ENCODE data around the gene ZNF83.
A peak's percentile ranks its signal among the peaks of the same experiment; 100 is the strongest.
"Not testable (repeated sequence)": the region's sequence is repeated elsewhere in the genome, so short reads cannot be mapped to it uniquely, and the experiment has no call there.

Gene ZNF83

GRCh38 chr19:52638601-52639000 is 446 bp upstream of the ZNF83 start:
- DNase-seq = no peak

DNA sequence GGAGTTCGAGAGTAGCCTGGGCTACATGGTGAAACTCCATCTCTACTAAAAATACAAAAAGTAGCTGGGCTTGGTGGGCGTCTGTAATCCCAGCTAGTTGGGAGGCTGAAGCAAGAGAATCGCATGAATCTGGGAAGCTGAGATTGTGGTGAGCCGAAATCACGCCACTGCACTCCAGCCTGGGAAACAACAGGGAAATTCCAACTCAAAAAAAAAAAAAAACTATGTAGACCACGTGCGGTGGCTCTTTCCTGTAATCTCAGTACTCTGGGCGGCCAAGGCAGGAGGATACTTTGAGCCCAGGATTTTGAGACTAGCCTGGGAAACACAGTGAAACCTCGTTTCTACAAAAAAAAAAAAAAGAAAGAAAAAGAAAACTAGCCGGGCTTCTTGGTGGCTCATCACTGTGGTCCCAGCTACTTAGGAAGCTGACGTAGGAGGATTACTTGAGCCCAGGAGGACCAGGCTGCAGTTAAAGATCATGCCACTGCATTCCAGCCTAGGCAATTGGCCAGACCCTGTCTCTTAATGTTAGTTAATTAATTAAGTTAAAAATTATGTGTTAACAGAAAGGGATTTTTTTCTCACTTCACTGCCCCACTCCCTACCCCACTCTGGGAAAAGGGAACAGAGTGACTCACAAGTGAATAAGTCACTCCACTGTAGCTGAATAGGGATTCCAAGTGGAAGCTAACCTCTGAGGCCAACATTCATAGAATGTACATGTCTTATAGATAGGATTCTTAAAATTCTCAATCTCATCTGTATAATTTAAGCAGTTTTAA is 2.2 kb downstream of the ZNF83 start:
- no peak for DNase-seq

DNA sequence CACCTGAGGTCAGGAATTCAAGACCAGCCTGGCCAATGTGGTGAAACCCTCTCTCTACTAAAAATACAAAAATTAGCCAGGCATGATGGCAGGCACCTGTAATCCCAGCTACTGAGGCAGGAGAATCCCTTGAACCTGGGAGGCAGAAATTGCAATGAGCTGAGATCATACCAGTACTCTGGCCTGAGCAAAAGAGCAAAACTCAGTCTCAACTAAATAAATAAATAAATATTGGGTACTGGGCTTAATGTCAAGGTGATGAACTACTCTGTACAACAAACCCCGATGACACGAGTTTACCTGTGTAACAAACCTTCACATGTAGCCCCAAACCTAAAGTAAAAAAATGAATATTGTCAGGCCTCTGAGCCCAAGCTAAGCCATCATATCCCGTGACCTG is 10.7 kb downstream of the ZNF83 start:
- DNase-seq = not testable (repeated sequence)

DNA sequence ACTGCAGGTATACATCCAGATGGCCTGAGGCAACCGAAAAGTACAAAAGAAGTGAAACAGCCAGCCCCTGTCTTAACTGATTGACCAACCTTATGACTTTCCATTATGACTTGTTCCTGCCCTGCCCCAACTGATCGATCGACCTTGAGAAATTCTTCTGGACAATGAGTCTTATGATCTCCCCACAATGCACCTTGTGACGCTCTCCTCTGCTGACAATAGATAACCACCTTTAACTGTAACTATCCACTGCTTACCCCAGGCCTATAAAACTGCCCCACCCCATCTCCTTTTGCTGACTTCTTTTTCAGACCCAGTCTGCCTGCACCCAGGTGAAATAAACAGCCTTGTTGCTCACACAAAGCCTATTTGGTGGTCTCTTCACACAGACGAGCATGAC is 11.2 kb downstream of the ZNF83 start:
- DNase-seq = no peak

DNA sequence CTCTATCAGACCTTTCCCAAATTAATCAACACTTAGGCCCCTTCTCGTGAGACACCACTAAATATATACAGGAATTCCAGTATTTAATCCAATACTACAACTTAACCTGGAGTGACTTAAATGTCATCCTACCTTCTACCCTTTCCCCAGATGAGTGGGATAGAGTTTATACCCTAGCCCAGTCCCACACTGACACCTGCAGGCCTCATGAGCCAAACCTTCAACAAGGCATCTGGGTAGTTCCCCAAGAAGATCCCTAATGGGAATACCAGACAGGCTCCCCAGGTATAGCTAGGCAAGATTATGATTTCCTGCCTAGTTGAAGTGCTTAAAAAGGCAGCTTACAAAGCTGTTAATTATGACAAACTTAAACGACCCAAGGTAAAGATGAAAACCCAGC is 15.9 kb downstream of the ZNF83 start:
- no peak for DNase-seq

DNA sequence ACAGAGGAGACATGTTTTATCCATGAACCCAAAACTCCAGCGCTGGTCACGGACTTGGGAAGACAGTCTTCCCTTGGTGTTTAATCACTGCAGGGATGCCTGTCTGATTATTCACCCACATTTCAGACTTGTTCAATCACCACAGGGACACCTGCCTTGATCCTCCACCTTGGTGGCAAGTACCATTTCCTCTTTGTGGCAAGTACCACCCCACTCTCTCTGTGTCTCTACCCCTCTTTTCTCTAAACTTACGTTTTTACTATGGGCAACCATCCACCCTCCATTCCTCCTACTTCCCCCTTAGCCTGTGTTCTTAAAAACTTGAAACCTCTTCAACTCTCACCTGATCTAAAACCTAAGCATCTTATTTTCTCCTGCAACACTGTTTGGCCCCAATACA is 16.8 kb downstream of the ZNF83 start:
- no peak for DNase-seq

- DNase-seq = no peak
Observed at GRCh38 chr19:52613299-52613906, 24.8 kb downstream of the ZNF83 start.

- DNase-seq = no peak
Observed at GRCh38 chr19:52603558-52604207, 34.5 kb downstream of the ZNF83 start.

DNA sequence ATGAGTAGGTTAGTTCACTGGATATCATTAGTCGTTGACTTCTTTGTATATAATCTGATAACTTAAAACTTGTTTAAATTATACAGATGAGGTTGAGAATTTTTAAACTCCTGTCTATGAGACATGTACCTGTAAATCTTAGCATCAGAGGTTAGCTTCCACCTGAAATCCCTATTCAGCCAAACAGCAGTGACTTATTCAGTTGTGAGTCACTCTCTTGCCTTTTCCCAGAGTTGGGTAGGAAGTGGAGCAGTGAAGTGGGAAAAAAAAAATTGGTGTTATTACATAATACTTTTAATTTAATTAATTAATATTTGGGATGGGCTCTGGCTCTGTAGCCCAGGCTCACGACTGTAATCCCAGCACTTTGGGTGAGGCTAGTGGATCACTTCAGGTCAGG is 35.2 kb downstream of the ZNF83 start:
- no peak for DNase-seq

- DNase-seq = not testable (repeated sequence)
Observed at GRCh38 chr19:52601974-52602366, 36.2 kb downstream of the ZNF83 start.

- peak; percentile 89 for DNase-seq
Observed at GRCh38 chr19:52601025-52601973, 36.9 kb downstream of the ZNF83 start.

DNA sequence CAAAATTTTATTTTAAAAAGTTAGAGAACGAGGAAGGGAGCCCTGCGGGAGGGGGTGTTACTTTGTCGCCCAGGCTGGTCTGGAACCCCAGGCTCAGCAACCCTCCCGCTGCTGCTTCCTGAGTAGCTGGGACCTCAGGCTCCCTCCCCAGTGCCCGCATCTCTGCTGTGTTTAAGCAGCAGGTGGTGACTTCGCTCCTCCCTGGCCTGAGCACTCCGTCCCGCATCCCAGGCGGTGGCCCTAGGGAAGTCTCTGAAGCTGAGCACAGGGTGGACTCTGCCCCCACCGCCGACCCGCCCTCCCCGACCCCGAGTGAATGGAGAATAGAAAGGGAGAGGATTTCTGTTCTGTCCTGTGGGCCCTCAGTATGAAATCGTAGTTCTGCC is 37.5 kb downstream of the ZNF83 start:
- DNase-seq = no peak

DNA sequence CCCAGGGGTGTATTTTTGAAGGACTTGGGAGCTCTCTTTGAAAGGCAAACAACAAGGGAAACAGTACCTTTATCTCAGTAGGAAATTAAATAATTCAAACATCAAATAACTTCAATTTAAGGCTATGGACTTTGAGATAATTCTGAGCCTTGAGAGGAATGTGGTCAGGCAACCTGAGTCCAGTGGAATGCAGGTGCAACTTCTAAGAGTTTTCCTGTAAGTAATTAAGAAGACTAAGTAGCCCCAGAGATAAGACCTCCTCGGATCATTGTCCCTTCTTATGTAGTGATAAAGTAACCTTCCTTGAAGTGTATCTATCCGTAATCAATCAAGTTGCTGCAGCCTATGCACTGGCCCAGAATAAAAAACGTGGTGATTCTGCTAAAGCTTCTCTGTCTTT is 38.9 kb downstream of the ZNF83 start:
- DNase-seq = no peak

DNA sequence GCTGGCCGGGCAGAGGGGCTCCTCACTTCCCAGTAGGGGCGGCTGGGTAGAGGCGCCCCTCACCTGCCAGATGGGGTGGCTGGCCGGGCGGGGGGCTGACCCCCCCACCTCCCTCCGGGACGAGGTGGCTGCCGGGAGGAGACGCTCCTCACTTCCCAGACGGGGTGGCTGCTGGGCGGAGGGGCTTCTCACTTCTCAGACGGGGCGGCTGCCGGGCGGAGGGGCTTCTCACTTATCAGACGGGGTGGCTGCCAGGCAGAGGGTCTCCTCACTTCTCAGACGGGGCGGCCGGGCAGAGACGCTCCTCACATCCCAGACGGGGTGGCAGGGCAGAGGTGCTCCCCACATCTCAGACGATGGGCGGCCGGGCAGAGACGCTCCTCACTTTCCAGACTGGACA is 44.7 kb downstream of the ZNF83 start:
- not testable (repeated sequence) for DNase-seq

GRCh38 chr19:52592301-52592700 is 45.9 kb downstream of the ZNF83 start:
- DNase-seq = no peak

DNA sequence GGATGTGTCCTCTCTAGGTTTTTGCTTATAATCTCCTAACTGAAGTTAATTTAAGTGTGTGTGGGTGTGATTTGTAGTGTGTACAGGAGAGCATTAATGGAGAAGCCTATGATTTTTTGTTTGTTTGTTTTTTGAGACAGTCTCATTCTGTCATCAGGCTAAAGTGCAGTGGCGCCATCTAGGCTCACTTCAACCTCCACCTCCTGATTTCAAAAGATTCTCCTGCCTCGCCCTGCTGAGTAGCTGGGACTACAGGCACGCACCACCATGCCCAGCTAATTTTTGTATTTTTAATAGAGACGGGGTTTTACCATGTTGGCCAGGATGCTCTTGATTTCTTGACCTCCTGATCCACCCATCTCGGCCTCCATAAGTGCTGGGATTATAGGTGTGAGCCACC is 47.4 kb downstream of the ZNF83 start:
- DNase-seq = no peak

GRCh38 chr19:52585604-52586003 is 52.6 kb downstream of the ZNF83 start:
- DNase-seq = no peak

DNA sequence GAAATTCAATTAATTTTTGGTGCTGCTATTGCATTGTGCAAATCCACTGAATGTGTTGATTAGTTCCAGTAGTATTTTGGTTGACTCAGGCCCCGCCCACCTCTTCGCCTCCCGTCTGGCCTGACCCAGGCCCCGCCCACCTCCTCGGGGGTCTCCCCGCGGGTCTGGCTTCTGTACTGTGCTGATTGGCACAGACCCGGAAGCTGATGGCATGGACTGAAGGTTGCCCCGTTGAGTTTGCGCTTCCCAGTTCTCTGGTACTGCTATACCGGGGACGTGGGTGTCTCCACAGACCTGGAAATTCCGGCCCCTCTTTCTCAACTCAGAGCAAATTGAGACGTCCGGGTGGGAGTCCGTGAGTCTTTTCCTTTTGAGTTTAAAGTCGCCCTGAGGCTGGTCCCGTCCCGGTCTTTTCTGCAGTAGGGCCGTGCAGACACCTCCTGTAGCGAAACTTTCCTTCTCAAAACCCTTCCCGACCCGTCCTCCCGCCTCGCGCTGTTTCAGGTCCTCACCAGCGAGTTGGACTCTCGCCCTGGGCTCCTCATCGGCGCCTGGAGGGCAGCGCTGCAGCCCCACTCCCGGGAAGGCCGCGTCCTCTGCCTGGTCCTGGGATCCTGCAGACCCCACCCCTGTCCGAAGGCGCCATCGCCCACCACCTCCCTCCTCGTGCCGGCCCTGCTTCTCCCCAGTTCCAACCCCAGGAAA is 53.3 kb downstream of the ZNF83 start:
- no peak for DNase-seq

DNA sequence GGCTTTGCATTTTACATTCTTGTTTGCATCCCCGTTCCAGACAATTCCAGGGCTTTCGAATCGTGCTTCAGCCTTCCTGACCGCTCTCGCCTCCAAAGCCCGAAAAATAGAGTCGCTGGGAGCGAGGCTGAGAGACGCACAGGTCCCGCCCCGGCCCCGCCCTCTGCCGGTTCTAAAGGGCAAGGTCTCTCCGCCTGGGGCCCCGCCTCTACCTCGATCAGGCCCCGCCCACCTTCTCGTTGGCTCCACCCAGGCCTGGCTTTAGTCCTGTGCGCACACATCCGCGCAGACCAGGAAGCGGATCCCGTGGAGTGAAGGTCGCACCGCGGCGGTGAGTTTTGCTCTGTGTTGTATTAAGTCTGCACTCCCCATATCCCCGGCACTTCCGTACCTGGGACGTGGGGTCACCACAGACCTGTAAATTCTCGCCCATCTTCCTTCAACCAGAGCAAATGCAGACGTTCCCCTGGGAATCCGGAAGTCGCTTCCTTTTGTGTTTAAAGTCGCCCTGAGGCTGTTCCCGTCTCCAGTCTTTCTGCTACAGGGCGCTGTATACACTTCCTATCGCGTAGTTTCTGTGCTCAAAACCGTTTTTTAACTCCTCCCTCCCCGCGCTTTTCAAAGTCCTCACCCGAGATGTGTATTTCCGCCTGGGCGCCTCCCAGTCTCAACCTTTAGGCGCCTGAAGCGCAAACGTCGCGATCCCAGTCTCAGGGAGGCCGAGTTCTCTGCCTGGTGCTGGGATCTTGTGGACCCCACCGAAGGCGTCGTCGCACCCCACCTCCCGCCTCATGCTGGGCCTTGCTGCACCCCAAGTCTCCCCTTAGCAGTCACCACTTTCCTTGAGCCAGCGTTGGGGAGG is 67.9 kb downstream of the ZNF83 start, which contains the start of gene ZNF701:
Gene ZNF701, plus strand, starts transcription at position 288 of the 862 bp plus-strand sequence. CDS start 3,861 bp downstream, outside the sequence.
- DNase-seq = peak; percentile 94

DNA sequence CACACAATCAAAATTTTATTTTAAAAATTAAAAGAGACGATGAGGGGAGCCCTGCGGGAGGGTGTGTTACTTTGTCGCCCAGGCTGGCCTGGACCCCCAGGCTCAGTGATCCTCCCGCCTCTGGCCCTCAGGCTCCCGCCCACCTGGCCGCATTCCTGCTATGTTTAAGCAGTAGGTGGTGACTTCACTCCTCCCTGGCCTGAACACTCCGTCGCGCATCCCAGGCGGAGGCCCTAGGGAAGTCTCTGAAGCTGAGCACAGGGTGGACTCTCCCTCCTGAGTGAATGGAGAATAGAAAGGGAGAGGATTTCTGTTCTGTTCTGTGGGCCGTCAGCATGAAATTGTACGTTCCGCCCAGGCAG is 68.5 kb downstream of the ZNF83 start:
- not testable (repeated sequence) for DNase-seq

- DNase-seq = no peak
Observed at GRCh38 chr19:52567921-52568320, 70.2 kb downstream of the ZNF83 start.

Data from activated CD4-positive, alpha-beta T cell treated with anti-CD3 and anti-CD28 coated beads for 1 hour (primary cell).